Measurements from ENCODE around the gene RUNX2. TPM values are rescaled to one million over a fixed set of nuclear protein-coding genes. Genes with fewer than 3 reads are reported as not detected.

RUNX2 gene
- total and polyA plus RNA-seq, 10 of the 15 experiments (the other 5 are each of a cell fraction or from before 2014, with no cell fraction given), result 0.01 to 0.77 (median 0.15) TPM; not detected in 3

DNA sequence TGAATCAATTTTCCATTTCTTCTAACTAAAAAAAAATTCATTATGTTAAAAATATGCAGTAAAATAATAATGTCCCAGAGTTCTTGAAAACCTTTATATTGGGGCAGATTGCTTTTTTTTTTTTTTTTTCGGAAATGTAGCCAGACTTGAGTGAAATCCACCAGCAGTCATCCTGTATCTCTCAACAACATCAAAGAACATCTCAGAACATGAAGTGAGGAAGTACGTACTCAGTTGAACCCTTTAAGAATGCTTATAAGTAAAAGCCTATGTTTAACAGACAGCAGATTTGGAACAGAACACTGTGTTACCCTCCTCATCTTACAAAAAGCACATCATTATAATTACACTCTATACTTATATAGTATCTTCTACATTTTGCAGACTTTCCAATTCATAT is 100.6 kb downstream of the RUNX2 start:
- intact Hi-C loops (cut with micrococcal nuclease; ENCODE audit: unreplicated experiment), result loop anchor here (10.0 kb wide), 1 partner anchor 774 kb away; no protein-coding TSS in a partner anchor
- BruUV-seq (replicated peaks), result no TSS peak
- CTCF ChIA-PET, result interaction anchor here (0.6 kb wide), 1 partner anchor 188 kb away, joined by 3 read pairs; no protein-coding TSS in a partner anchor

More for the DNA sequence above, 100.6 kb downstream of the RUNX2 start:
- ChIA-PET POLR2A (interaction anchor here (0.7 kb wide), 1 partner anchor 60 kb away, joined by 6 read pairs; no protein-coding TSS in a partner anchor), SMC1A (ENCODE audit: uncharacterized antibody, unreplicated experiment) (interaction anchor here (1.7 kb wide), 1 partner anchor 117 kb away, joined by 3 read pairs; no protein-coding TSS in a partner anchor), RAD21 (ENCODE audit: unreplicated experiment) (no interaction called here)
- FAIRE-seq (no peak), ATAC-seq (no peak), DNase-seq (ENCODE audit: low read depth, low spot score) (no peak)
- H3K9me3 ChIP-seq (replicated peaks; ENCODE audit: control insufficient read depth, insufficient read depth, low read length), result no peaks in the 10 kb centered on the region
- in situ Hi-C loops (cut with MboI), result no loop called here
- no peak for TF ChIP-seq POLR2AphosphoS2 (IDR thresholded peaks at IDR 0.05; ENCODE audit: low read depth, low read length)
- TF ChIP-seq STAT1 (conservative IDR thresholded peaks at IDR 0.05), result no peak
- no peak for TF ChIP-seq RUNX3 (IDR thresholded peaks at IDR 0.05; ENCODE audit: low read length)
- no peak for TF ChIP-seq EED (IDR thresholded peaks at IDR 0.05; ENCODE audit: low read depth)
- TF ChIP-seq, protein P1, sequence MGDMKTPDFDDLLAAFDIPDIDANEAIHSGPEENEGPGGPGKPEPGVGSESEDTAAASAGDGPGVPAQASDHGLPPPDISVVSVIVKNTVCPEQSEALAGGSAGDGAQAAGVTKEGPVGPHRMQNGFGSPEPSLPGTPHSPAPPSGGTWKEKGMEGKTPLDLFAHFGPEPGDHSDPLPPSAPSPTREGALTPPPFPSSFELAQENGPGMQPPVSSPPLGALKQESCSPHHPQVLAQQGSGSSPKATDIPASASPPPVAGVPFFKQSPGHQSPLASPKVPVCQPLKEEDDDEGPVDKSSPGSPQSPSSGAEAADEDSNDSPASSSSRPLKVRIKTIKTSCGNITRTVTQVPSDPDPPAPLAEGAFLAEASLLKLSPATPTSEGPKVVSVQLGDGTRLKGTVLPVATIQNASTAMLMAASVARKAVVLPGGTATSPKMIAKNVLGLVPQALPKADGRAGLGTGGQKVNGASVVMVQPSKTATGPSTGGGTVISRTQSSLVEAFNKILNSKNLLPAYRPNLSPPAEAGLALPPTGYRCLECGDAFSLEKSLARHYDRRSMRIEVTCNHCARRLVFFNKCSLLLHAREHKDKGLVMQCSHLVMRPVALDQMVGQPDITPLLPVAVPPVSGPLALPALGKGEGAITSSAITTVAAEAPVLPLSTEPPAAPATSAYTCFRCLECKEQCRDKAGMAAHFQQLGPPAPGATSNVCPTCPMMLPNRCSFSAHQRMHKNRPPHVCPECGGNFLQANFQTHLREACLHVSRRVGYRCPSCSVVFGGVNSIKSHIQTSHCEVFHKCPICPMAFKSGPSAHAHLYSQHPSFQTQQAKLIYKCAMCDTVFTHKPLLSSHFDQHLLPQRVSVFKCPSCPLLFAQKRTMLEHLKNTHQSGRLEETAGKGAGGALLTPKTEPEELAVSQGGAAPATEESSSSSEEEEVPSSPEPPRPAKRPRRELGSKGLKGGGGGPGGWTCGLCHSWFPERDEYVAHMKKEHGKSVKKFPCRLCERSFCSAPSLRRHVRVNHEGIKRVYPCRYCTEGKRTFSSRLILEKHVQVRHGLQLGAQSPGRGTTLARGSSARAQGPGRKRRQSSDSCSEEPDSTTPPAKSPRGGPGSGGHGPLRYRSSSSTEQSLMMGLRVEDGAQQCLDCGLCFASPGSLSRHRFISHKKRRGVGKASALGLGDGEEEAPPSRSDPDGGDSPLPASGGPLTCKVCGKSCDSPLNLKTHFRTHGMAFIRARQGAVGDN (IDR thresholded peaks at IDR 0.05), result no peak
- TF ChIP-seq EZH2 (IDR thresholded peaks at IDR 0.05; ENCODE audit: borderline replicate concordance, control insufficient read depth, low read depth, low read length), result no peak
- TF ChIP-seq DPF2 (IDR thresholded peaks at IDR 0.05), result no peak
- TF ChIP-seq, protein P2, sequence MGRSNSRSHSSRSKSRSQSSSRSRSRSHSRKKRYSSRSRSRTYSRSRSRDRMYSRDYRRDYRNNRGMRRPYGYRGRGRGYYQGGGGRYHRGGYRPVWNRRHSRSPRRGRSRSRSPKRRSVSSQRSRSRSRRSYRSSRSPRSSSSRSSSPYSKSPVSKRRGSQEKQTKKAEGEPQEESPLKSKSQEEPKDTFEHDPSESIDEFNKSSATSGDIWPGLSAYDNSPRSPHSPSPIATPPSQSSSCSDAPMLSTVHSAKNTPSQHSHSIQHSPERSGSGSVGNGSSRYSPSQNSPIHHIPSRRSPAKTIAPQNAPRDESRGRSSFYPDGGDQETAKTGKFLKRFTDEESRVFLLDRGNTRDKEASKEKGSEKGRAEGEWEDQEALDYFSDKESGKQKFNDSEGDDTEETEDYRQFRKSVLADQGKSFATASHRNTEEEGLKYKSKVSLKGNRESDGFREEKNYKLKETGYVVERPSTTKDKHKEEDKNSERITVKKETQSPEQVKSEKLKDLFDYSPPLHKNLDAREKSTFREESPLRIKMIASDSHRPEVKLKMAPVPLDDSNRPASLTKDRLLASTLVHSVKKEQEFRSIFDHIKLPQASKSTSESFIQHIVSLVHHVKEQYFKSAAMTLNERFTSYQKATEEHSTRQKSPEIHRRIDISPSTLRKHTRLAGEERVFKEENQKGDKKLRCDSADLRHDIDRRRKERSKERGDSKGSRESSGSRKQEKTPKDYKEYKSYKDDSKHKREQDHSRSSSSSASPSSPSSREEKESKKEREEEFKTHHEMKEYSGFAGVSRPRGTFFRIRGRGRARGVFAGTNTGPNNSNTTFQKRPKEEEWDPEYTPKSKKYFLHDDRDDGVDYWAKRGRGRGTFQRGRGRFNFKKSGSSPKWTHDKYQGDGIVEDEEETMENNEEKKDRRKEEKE (IDR thresholded peaks at IDR 0.05), result no peak
- TF ChIP-seq NR2C2 (IDR thresholded peaks at IDR 0.05; ENCODE audit: borderline replicate concordance, control insufficient read depth, insufficient read length, low read depth), result no peak
- no peak for TF ChIP-seq WRNIP1 (IDR thresholded peaks at IDR 0.05; ENCODE audit: borderline replicate concordance, low read depth, low read length)
- no peak for TF ChIP-seq MTA2 (IDR thresholded peaks at IDR 0.05; ENCODE audit: low read depth)
- no peak for TF ChIP-seq RFX5 (IDR thresholded peaks at IDR 0.05; ENCODE audit: low read depth, low read length)
- TF ChIP-seq IKZF2 (IDR thresholded peaks at IDR 0.05), result no peak
- TF ChIP-seq NFYA (IDR thresholded peaks at IDR 0.05; ENCODE audit: borderline replicate concordance, low read depth, low read length), result no peak
- no peak for TF ChIP-seq BMI1 (IDR thresholded peaks at IDR 0.05; ENCODE audit: borderline replicate concordance)
- no peak for TF ChIP-seq TCF7 (IDR thresholded peaks at IDR 0.05; ENCODE audit: borderline replicate concordance)
- H3K79me2 ChIP-seq (ENCODE audit: control insufficient read depth, insufficient read depth, low read length), result no peaks in the 10 kb centered on the region
- no peak overlapping the region for H3K9ac ChIP-seq (ENCODE audit: control insufficient read depth, insufficient read depth, low read length)
- no peak overlapping the region for H3K4me2 ChIP-seq (ENCODE audit: control insufficient read depth, insufficient read depth)
- H3K4me3 ChIP-seq, result no peak overlapping the region
- no peaks in the 10 kb centered on the region for H3K36me3 ChIP-seq (ENCODE audit: control insufficient read depth in 2 of 2, insufficient read depth in 2 of 2, low read length in 1 of 2)
- H2AFZ ChIP-seq (ENCODE audit: control insufficient read depth, low read depth, low read length), result no peak overlapping the region
- no peaks in the 10 kb centered on the region for H4K20me1 ChIP-seq (ENCODE audit: control insufficient read depth, insufficient read depth)
- H3K27me3 ChIP-seq (replicated peaks in 1 of 2; ENCODE audit: control insufficient read depth in 2 of 2, insufficient read depth in 2 of 2, low read length in 1 of 2), result peaks cover 5 to 24% of the 10 kb centered on the region in 2 experiments
- H3K27ac ChIP-seq (ENCODE audit: control insufficient read depth, insufficient read depth), result no peak overlapping the region
- H3K4me1 ChIP-seq (ENCODE audit: control insufficient read depth, insufficient read depth, low read length), result no peaks in the 10 kb centered on the region
- 50% methylated on average over 2 of the region's 2 CpGs for WGBS (ENCODE audit: insufficient coverage, insufficient replicate concordance, low lambda C conversion rate, missing lambda C conversion rate)
